22Rv1 (cell line): Measurements from ENCODE around the gene RAF1.

Source experiments
- H3K27ac ChIP-seq: fragments of 450-650 bp; 2 replicates; pipeline ENCODE4 v1.5.1; 2017
- ZFX ChIP-seq: fragments of 450-650 bp; IDR thresholded peaks from 2 replicates; pipeline ENCODE4 v1.6.1; 2017; ENCODE audit warnings: antibody characterized with exemption, borderline replicate concordance
- TF ChIP-seq, protein P1 (sequence below): fragments of 450-650 bp; IDR thresholded peaks from 2 replicates; pipeline ENCODE4 v1.5.1; 2017; ENCODE audit warnings: mild to moderate bottlenecking

RAF1 gene

DNA sequence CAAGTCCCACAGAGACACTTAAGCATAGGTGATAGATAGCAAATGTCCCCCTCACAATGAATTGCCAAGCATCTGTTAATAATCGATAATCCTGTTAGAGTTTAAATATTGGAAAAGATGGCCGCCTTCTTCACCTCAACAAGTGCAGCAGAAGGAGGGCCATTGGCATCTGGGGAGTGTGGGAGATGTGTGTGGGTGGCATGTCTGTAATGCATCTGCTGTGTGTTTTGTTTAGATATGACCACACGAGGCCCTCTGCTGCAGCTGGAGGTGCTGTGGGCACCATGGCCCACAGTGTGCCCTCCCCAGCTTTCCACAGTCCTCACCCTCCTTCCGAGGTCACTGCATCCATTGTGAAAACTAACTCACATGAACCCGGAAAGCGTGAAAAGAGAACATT lies 94.1 kb downstream of the RAF1 start:
- TF ChIP-seq ZFX, result no peak
- TF ChIP-seq, protein P1, sequence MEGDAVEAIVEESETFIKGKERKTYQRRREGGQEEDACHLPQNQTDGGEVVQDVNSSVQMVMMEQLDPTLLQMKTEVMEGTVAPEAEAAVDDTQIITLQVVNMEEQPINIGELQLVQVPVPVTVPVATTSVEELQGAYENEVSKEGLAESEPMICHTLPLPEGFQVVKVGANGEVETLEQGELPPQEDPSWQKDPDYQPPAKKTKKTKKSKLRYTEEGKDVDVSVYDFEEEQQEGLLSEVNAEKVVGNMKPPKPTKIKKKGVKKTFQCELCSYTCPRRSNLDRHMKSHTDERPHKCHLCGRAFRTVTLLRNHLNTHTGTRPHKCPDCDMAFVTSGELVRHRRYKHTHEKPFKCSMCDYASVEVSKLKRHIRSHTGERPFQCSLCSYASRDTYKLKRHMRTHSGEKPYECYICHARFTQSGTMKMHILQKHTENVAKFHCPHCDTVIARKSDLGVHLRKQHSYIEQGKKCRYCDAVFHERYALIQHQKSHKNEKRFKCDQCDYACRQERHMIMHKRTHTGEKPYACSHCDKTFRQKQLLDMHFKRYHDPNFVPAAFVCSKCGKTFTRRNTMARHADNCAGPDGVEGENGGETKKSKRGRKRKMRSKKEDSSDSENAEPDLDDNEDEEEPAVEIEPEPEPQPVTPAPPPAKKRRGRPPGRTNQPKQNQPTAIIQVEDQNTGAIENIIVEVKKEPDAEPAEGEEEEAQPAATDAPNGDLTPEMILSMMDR, result no peak
- no peak overlapping the region for H3K27ac ChIP-seq

GRCh38 chr3:12568747-12569146 lies 95.2 kb downstream of the RAF1 start:
- no peak overlapping the region for H3K27ac ChIP-seq
- no peak for TF ChIP-seq ZFX
- TF ChIP-seq, protein P1, result no peak

DNA sequence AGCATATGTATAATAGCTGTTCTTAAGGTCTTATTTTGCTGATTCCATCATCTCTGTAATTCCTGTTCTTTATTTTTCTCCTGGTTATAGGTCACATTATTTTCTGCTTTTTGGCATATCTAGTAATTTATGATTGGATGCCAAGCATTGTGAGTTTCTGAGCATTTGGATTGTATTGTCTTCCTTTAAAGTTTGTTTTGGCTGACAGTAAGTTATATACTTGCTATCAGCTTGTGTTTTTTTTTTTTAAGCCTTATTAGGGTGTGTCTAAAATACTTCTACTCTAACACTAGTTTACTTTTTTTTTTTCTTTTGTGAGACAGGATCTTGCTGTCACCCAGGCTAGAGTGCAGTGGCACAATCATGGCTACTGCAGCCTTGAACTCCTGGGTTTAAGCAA lies 96.9 kb downstream of the RAF1 start:
- TF ChIP-seq, protein P1, result no peak
- no peak for TF ChIP-seq ZFX
- H3K27ac ChIP-seq, result no peak overlapping the region

GRCh38 chr3:12562451-12562850 lies 101.5 kb downstream of the RAF1 start:
- H3K27ac ChIP-seq, result no peak overlapping the region
- TF ChIP-seq, protein P1, result no peak
- TF ChIP-seq ZFX, result no peak

GRCh38 chr3:12561397-12561796 lies 102.5 kb downstream of the RAF1 start:
- no peak for TF ChIP-seq ZFX
- TF ChIP-seq, protein P1, result no peak
- H3K27ac ChIP-seq, result no peak overlapping the region

GRCh38 chr3:12560505-12561190 lies 103.3 kb downstream of the RAF1 start:
- H3K27ac ChIP-seq, result no peak overlapping the region
- TF ChIP-seq ZFX, result no peak
- TF ChIP-seq, protein P1, result no peak

GRCh38 chr3:12559520-12559919 lies 104.4 kb downstream of the RAF1 start:
- H3K27ac ChIP-seq, result no peak overlapping the region
- no peak for TF ChIP-seq ZFX
- TF ChIP-seq, protein P1, result no peak
